H1 (cell line): ENCODE data around the gene MSL3B.
A peak's percentile ranks its signal among the peaks of the same experiment; 100 is the strongest.

Experiments used
- CTCF ChIA-PET: fragments of 300-600 bp; sonication (Branson Sonifier 250); formaldehyde crosslinking; loops from one replicate; lab custom pipeline; 2021; ENCODE audit not compliant: partially characterized antibody; lab: Charles Lee
- POLR2A ChIA-PET: fragments of 300-600 bp; sonication (Branson Sonifier 250); formaldehyde crosslinking; loops from one replicate; lab custom pipeline; 2021; ENCODE audit warnings: inconsistent platforms; ENCODE audit not compliant: partially characterized antibody; lab: Charles Lee
- DNase-seq, 2 experiments: peaks; one replicate each; pipeline versions ENCODE4 v3.0.0 to v3.0.0-alpha.2; 2010 to 2022; ENCODE audit warnings: low spot score in 2 of 2, low read depth in 1 of 2, mixed read lengths in 1 of 2
- FAIRE-seq: peaks from 2 replicates; lab custom pipeline; 2011; peaks lifted over from hg19 to GRCh38; lab: Jason Lieb, UNC
- H2AFZ ChIP-seq: 2 replicates; pipeline ENCODE4 v1.8.1; 2012; ENCODE audit warnings: low read length, inconsistent platforms
- H2AK5ac ChIP-seq: 2 replicates; pipeline ENCODE4 v1.6.1; 2013; ENCODE audit warnings: low read depth, low read length
- H2BK120ac ChIP-seq: replicated peaks from 2 replicates; pipeline ENCODE3; 2013; ENCODE audit warnings: low read depth, low read length, inconsistent platforms
- H2BK12ac ChIP-seq: 2 replicates; pipeline ENCODE4 v1.6.1; 2013; ENCODE audit warnings: low read depth, low read length
- H2BK15ac ChIP-seq: 2 replicates; pipeline ENCODE4 v1.6.1; 2013; ENCODE audit warnings: low read length
- H2BK20ac ChIP-seq: 2 replicates; pipeline ENCODE4 v1.6.1; 2013; ENCODE audit warnings: low read length
- H2BK5ac ChIP-seq: 2 replicates; pipeline ENCODE4 v1.6.1; 2013; ENCODE audit warnings: low read depth, low read length
- H3K14ac ChIP-seq: 2 replicates; pipeline ENCODE4 v1.6.1; 2013; ENCODE audit warnings: inconsistent platforms; ENCODE audit not compliant: insufficient read length
- H3K18ac ChIP-seq: 2 replicates; pipeline ENCODE4 v1.6.1; 2013; ENCODE audit warnings: low read length; ENCODE audit errors: extremely low read depth
- H3K23ac ChIP-seq: 2 replicates; pipeline ENCODE4 v1.6.1; 2013; ENCODE audit warnings: inconsistent platforms; ENCODE audit not compliant: insufficient read length
- H3K23me2 ChIP-seq: 2 replicates; pipeline ENCODE4 v1.6.1; 2013; ENCODE audit warnings: low read depth, low read length
- H3K27ac ChIP-seq: 2 replicates; pipeline ENCODE4 v1.6.1; 2011; ENCODE audit warnings: low read depth, low read length, inconsistent platforms
- H3K27me3 ChIP-seq, 4 experiments: replicated peaks in 1 of 4; 1 replicate in 1 of 4; 2 replicates in 3 of 4; pipeline versions ENCODE4 v1.6.1 to v1.8.1; 2011 to 2013; ENCODE audit warnings: low read length in 3 of 4, mild to moderate bottlenecking in 3 of 4, inconsistent platforms in 2 of 4, mixed read lengths in 2 of 4, moderate library complexity in 1 of 4; ENCODE audit not compliant: control insufficient read depth in 3 of 4, insufficient read depth in 3 of 4; ENCODE audit errors: extremely low read depth in 1 of 4
- H3K36me3 ChIP-seq, 4 experiments: 2 replicates each; pipeline versions ENCODE4 v1.6.1 to v1.8.1; 2011 to 2013; ENCODE audit warnings: mild to moderate bottlenecking in 4 of 4, low read length in 3 of 4, moderate library complexity in 2 of 4, control low read depth in 1 of 4, inconsistent platforms in 1 of 4; ENCODE audit not compliant: insufficient read depth in 4 of 4, control insufficient read depth in 2 of 4
- H3K4ac ChIP-seq: replicated peaks from 2 replicates; pipeline ENCODE3; 2013; ENCODE audit warnings: low read length, low read depth, mixed read lengths, inconsistent platforms; ENCODE audit not compliant: insufficient read length
- H3K4me1 ChIP-seq, 4 experiments: replicated peaks in 1 of 4; 1 replicate in 1 of 4; 2 replicates in 3 of 4; pipeline versions ENCODE4 v1.6.1 to v1.8.1; 2011 to 2013; ENCODE audit warnings: low read length in 3 of 4, inconsistent platforms in 2 of 4, mixed read lengths in 1 of 4; ENCODE audit not compliant: insufficient read depth in 4 of 4, control insufficient read depth in 3 of 4
- H3K4me2 ChIP-seq, 2 experiments: 2 replicates each; pipeline versions ENCODE4 v1.6.1 to v1.8.1; 2011 to 2013; ENCODE audit warnings: low read depth in 2 of 2, low read length in 2 of 2, control low read depth in 1 of 2, inconsistent platforms in 1 of 2, mild to moderate bottlenecking in 1 of 2; ENCODE audit not compliant: insufficient read depth in 1 of 2
- H3K4me3 ChIP-seq, 4 experiments: fragments of 200-600, 300-600 bp in 1 of 4; sonication (generic), shearing (Covaris generic), sonication (Bioruptor Twin) in 1 of 4; 2 replicates each; pipeline versions ENCODE4 v1.5.1 to v1.8.1; 2011 to 2016; ENCODE audit warnings: low read length in 4 of 4, low read depth in 3 of 4, control low read depth in 2 of 4, inconsistent platforms in 2 of 4, mild to moderate bottlenecking in 2 of 4, mixed read lengths in 1 of 4, moderate library complexity in 1 of 4; ENCODE audit not compliant: insufficient read depth in 2 of 4; ENCODE audit errors: extremely low read depth in 1 of 4
- H3K56ac ChIP-seq: replicated peaks from 2 replicates; pipeline ENCODE3; 2013; ENCODE audit warnings: low read depth, mild to moderate bottlenecking, mixed read lengths, low read length, inconsistent platforms; ENCODE audit not compliant: insufficient read length
- H3K79me1 ChIP-seq: 2 replicates; pipeline ENCODE4 v1.6.1; 2013; ENCODE audit warnings: low read depth, low read length, control low read depth
- H3K79me2 ChIP-seq, 2 experiments: 2 replicates each; pipeline versions ENCODE4 v1.6.1 to v1.8.1; 2012 to 2013; ENCODE audit warnings: low read length in 2 of 2, mild to moderate bottlenecking in 2 of 2, inconsistent platforms in 1 of 2; ENCODE audit not compliant: insufficient read depth in 2 of 2, control insufficient read depth in 1 of 2
- H3K9ac ChIP-seq, 4 experiments: replicated peaks in 1 of 4; 1 replicate in 1 of 4; 2 replicates in 3 of 4; pipeline versions ENCODE4 v1.6.1 to v1.8.1; 2011 to 2013; ENCODE audit warnings: low read depth in 3 of 4, low read length in 3 of 4, control low read depth in 2 of 4, mild to moderate bottlenecking in 2 of 4, moderate library complexity in 2 of 4, inconsistent platforms in 1 of 4; ENCODE audit errors: extremely low read depth in 1 of 4
- H3K9me3 ChIP-seq, 2 experiments: 2 replicates each; pipeline versions ENCODE4 v1.6.1 to v1.8.1; 2012 to 2013; ENCODE audit warnings: mild to moderate bottlenecking in 2 of 2, moderate library complexity in 2 of 2, control low read depth in 1 of 2, inconsistent platforms in 1 of 2, low read depth in 1 of 2, low read length in 1 of 2, mixed read lengths in 1 of 2; ENCODE audit not compliant: insufficient read depth in 2 of 2
- H4K20me1 ChIP-seq, 2 experiments: replicated peaks in 1 of 2; 2 replicates each; pipeline versions ENCODE3 to v1.8.1; 2011 to 2013; ENCODE audit warnings: inconsistent platforms in 2 of 2, low read length in 2 of 2, mild to moderate bottlenecking in 1 of 2; ENCODE audit not compliant: insufficient read depth in 2 of 2, control insufficient read depth in 1 of 2
- H4K5ac ChIP-seq: 2 replicates; pipeline ENCODE4 v1.6.1; 2013; ENCODE audit warnings: low read length, low read depth, mixed read lengths, inconsistent platforms; ENCODE audit not compliant: insufficient read length
- H4K8ac ChIP-seq: 2 replicates; pipeline ENCODE4 v1.8.0; 2013; ENCODE audit warnings: mild to moderate bottlenecking, moderate library complexity, low read length, inconsistent platforms; ENCODE audit not compliant: insufficient read depth; ENCODE audit errors: extremely low read depth
- H4K91ac ChIP-seq: replicated peaks from 2 replicates; pipeline ENCODE3; 2013; ENCODE audit warnings: low read length, mixed read lengths, inconsistent platforms; ENCODE audit not compliant: insufficient read length
- CREB1 ChIP-seq: IDR thresholded peaks from 2 replicates; pipeline ENCODE4 v1.6.1; 2012; ENCODE audit warnings: inconsistent platforms
- EP300 ChIP-seq, 2 experiments: IDR thresholded peaks; 1 replicate in 1 of 2; 2 replicates in 1 of 2; pipeline ENCODE4 v1.6.1; 2011 to 2012; ENCODE audit warnings: low read depth in 2 of 2, low read length in 2 of 2, mild to moderate bottlenecking in 2 of 2, borderline replicate concordance in 1 of 2, inconsistent platforms in 1 of 2, moderate library complexity in 1 of 2
- EZH2 ChIP-seq: fragments of 200-600 bp; sonication (generic); IDR thresholded peaks from 2 replicates; pipeline ENCODE4 v1.7.1; 2012; ENCODE audit warnings: low read depth, mild to moderate bottlenecking, moderate library complexity, low read length, inconsistent platforms; ENCODE audit not compliant: severe bottlenecking
- KDM1A ChIP-seq: fragments of 200-600, 300-600 bp; sonication (generic); IDR thresholded peaks from 2 replicates; pipeline ENCODE4 v1.7.1; 2016; ENCODE audit warnings: mild to moderate bottlenecking, low read length, borderline replicate concordance
- KDM4A ChIP-seq: IDR thresholded peaks from one replicate; pipeline ENCODE4 v1.7.1; 2012; ENCODE audit warnings: low read depth, mild to moderate bottlenecking, moderate library complexity, low read length, inconsistent platforms; ENCODE audit not compliant: severe bottlenecking
- NRF1 ChIP-seq: IDR thresholded peaks from 2 replicates; pipeline ENCODE4 v1.6.1; 2011; ENCODE audit warnings: mild to moderate bottlenecking, low read depth, low read length, improper control_type of control experiment
- RBBP5 ChIP-seq: IDR thresholded peaks from 2 replicates; pipeline ENCODE4 v1.7.1; 2012; ENCODE audit warnings: low read depth, mild to moderate bottlenecking, inconsistent platforms, low read length, moderate library complexity, borderline replicate concordance
- SIN3A ChIP-seq, 2 experiments: IDR thresholded peaks in 1 of 2; conservative IDR thresholded peaks in 1 of 2; 2 replicates each; pipeline ENCODE4 v1.6.1; 2011 to 2012; ENCODE audit warnings: low read length in 2 of 2, improper control_type of control experiment in 1 of 2, low read depth in 1 of 2, mild to moderate bottlenecking in 1 of 2
- ZNF274 ChIP-seq: IDR thresholded peaks from 2 replicates; pipeline ENCODE4 v1.7.0; 2012; ENCODE audit warnings: low read length, borderline replicate concordance; ENCODE audit errors: extremely low read depth
- WGBS, 2 experiments: shearing (Covaris generic) in 1 of 2; methylation state at CpG; one replicate each; pipeline versions ENCODE4 v1.1.6 to v1.1.7; 2013 to 2015; ENCODE audit warnings: low lambda C conversion rate in 2 of 2, mixed read lengths in 2 of 2, inconsistent platforms in 1 of 2, low coverage in 1 of 2, missing lambda C conversion rate in 1 of 2; ENCODE audit not compliant: insufficient replicate concordance in 2 of 2, insufficient coverage in 1 of 2, insufficient read length in 1 of 2; ENCODE audit errors: extremely low coverage in 1 of 2, missing lambda C conversion rate in 1 of 2; 5-methylcytosine and 5-hydroxymethylcytosine counted together

MSL3B gene

DNA sequence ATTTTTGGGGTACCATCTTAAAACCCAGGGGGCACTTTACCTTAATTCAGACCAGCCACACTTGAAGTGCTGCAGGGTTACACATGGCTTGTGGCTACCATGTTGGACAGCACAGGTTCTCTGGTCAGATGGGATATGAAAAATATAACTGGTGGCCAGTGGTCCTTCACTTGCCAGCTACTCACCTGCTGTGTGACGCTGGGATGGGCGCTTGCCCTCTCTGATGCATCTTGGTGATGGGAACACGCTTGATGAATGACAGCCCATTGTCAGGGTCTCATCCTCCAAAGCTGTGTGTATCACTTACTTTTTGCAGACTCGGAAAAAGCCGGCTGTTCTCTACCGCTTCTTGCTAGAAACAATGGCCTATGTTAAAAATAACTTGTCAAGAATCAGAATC is 36.3 kb downstream of the MSL3B start:
- FAIRE-seq (no peak), DNase-seq (no peak)
- CTCF ChIA-PET: interaction anchor here (0.8 to 5.3 kb wide), 15 partner anchors 7 to 427 kb away, joined by 3 to 35 read pairs (median 4); no protein-coding TSS in a partner anchor
- no peaks in the 10 kb centered on the region for H3K4me1 ChIP-seq
- H3K56ac ChIP-seq: no peak overlapping the region
- no peak overlapping the region for H3K27ac ChIP-seq
- H2BK120ac ChIP-seq: no peak overlapping the region
- H2BK5ac ChIP-seq: no peak overlapping the region
- no peak overlapping the region for H3K14ac ChIP-seq
- H2BK15ac ChIP-seq: no peak overlapping the region
- no peaks in the 10 kb centered on the region for H3K27me3 ChIP-seq
- H3K23me2 ChIP-seq: no peaks in the 10 kb centered on the region
- H2AFZ ChIP-seq: no peak overlapping the region
- H2BK20ac ChIP-seq: no peak overlapping the region
- no peak overlapping the region for H3K4me2 ChIP-seq
- POLR2A ChIA-PET: interaction anchor here (0.8 to 1.8 kb wide), 4 partner anchors 10 to 431 kb away, joined by 3 to 8 read pairs (median 3); no protein-coding TSS in a partner anchor
- H3K9me3 ChIP-seq: no peaks in the 10 kb centered on the region
- H3K4me3 ChIP-seq: no peak overlapping the region
- peaks cover 0 to 7% of the 10 kb centered on the region in 2 experiments for H4K20me1 ChIP-seq
- H2BK12ac ChIP-seq: no peak overlapping the region
- H3K18ac ChIP-seq: no peak overlapping the region
- peaks cover 0 to 6% of the 10 kb centered on the region in 2 experiments; a peak in 1 of 4 replicates for H3K79me2 ChIP-seq
- no peak overlapping the region for H4K91ac ChIP-seq
- H4K5ac ChIP-seq: no peak overlapping the region
- H2AK5ac ChIP-seq: no peak overlapping the region
- no peak overlapping the region for H4K8ac ChIP-seq
- no peak overlapping the region for H3K9ac ChIP-seq
- H3K79me1 ChIP-seq: no peaks in the 10 kb centered on the region
- peaks cover 8 to 24% (median 15%) of the 10 kb centered on the region in 4 experiments; a peak in 7 of 8 replicates for H3K36me3 ChIP-seq
- no peak overlapping the region for H3K23ac ChIP-seq
- TF ChIP-seq EP300 (IDR thresholded peaks at IDR 0.05; ENCODE audit: borderline replicate concordance in 1 of 2, low read depth in 2 of 2, low read length in 2 of 2) (no peak), SIN3A (conservative IDR thresholded peaks at IDR 0.05 in 1 of 2, IDR thresholded peaks at IDR 0.05 in 1 of 2; ENCODE audit: low read depth in 1 of 2, low read length in 2 of 2) (no peak), EZH2 (no peak), KDM4A (no peak), RBBP5 (no peak), KDM1A (0 out of 2 replicates have a peak, but pooled peaks have one; percentile 18), ZNF274 (no peak), CREB1 (no peak), NRF1 (no peak)
- no peak overlapping the region for H3K4ac ChIP-seq
- WGBS, 2 experiments: 93% methylated on average over 6 of the region's 6 CpGs; no CpG with 5 or more reads in 1 of the 2 experiments
